Chondrocyte (in vitro differentiated cells): ENCODE results near the gene MYL7. TPM values are rescaled to one million over a fixed set of nuclear protein-coding genes. Genes with fewer than 3 reads are reported as not detected.
A peak's percentile ranks its signal among the peaks of the same experiment; 100 is the strongest.

Experiments
- DNase-seq: peaks from one replicate; pipeline ENCODE4 v3.0.0; 2021; ENCODE audit warnings: mixed read lengths, low spot score
- H3K27ac Mint-ChIP-seq: one replicate; pipeline ENCODE4 v1.8.0; 2021; ENCODE audit warnings: mild to moderate bottlenecking, moderate library complexity, mixed read lengths; ENCODE audit not compliant: unreplicated experiment
- H3K27me3 Mint-ChIP-seq: 2 replicates; pipeline ENCODE4 v1.8.0; 2021; ENCODE audit warnings: low read depth, mixed read lengths
- H3K36me3 Mint-ChIP-seq: 2 replicates; pipeline ENCODE4 v1.8.0; 2021; ENCODE audit warnings: low read depth, mixed read lengths
- H3K4me1 Mint-ChIP-seq: 2 replicates; pipeline ENCODE4 v1.8.0; 2021; ENCODE audit warnings: low read depth, mild to moderate bottlenecking, mixed read lengths
- H3K4me3 Mint-ChIP-seq: one replicate; pipeline ENCODE4 v1.8.0; 2021; ENCODE audit warnings: mild to moderate bottlenecking, moderate library complexity, mixed read lengths; ENCODE audit not compliant: unreplicated experiment
- H3K9me3 Mint-ChIP-seq: 2 replicates; pipeline ENCODE4 v1.8.0; 2021; ENCODE audit warnings: low read depth, mixed read lengths
- total RNA-seq: library from RNA; stranded (reverse); gene quantifications from 3 replicates; pipeline ENCODE4 v1.2.1, GENCODE V29; 2021
- TF ChIP-seq, protein P1 (sequence below): fragments of 200-600 bp; sonication (generic); IDR thresholded peaks from 2 replicates; pipeline ENCODE4 v1.5.0; 2021; ENCODE audit warnings: antibody characterized with exemption, mild to moderate bottlenecking, moderate library complexity

Gene MYL7
- total RNA-seq, 1 donor from 2014 or later = not detected

DNA sequence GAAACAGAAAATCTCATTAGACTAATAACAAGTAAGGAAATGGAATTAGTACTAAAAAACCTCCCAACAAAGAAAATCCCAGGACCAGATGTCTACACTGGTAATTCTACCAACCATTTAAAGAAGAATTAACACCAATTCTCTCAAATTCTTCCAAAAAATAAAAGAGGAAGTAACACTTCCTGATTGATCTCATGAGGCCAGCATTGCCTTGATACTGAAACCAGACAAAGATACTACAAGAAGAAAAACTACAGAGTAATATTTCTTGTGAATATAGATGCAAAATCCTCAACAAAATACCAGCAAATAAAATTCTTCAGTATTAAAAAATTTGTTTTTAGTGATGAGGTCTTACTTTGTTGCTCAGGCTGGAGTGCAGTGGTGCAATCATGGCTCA is 26.8 kb upstream of the MYL7 start:
- no peak overlapping the region for H3K27ac Mint-ChIP-seq
- H3K27me3 Mint-ChIP-seq = peaks cover 6% of the 10 kb centered on the region
- TF ChIP-seq, protein P1, sequence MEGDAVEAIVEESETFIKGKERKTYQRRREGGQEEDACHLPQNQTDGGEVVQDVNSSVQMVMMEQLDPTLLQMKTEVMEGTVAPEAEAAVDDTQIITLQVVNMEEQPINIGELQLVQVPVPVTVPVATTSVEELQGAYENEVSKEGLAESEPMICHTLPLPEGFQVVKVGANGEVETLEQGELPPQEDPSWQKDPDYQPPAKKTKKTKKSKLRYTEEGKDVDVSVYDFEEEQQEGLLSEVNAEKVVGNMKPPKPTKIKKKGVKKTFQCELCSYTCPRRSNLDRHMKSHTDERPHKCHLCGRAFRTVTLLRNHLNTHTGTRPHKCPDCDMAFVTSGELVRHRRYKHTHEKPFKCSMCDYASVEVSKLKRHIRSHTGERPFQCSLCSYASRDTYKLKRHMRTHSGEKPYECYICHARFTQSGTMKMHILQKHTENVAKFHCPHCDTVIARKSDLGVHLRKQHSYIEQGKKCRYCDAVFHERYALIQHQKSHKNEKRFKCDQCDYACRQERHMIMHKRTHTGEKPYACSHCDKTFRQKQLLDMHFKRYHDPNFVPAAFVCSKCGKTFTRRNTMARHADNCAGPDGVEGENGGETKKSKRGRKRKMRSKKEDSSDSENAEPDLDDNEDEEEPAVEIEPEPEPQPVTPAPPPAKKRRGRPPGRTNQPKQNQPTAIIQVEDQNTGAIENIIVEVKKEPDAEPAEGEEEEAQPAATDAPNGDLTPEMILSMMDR = no peak
- peaks cover 3% of the 10 kb centered on the region for H3K36me3 Mint-ChIP-seq
- peaks cover 19% of the 10 kb centered on the region for H3K4me1 Mint-ChIP-seq
- H3K9me3 Mint-ChIP-seq = peaks cover 5% of the 10 kb centered on the region
- no peak overlapping the region for H3K4me3 Mint-ChIP-seq
- DNase-seq = no peak

DNA sequence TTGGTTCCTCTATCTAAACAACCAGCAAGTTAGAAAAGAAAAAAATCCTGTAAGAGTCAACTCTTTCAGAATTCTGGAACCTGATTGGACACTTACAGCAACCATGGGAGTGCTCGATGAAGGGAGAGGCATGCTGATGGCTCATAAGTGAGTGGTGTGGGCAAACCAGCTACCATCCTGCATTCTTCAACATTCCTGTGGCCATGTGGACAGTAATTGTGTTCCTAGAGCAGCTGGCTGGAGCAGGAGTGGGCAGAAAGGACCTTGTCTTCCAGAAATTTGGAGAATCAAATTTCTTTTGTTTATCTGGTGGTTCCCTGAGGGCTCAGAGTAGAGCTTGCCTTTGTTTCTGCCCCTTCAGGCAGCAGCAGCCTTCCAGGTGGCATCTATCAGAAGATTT is 22.5 kb upstream of the MYL7 start:
- Mint-ChIP-seq H3K4me1 (peaks cover 27% of the 10 kb centered on the region), H3K36me3 (no peaks in the 10 kb centered on the region), H3K27me3 (peaks cover 6% of the 10 kb centered on the region), H3K9me3 (no peaks in the 10 kb centered on the region), H3K27ac (peak overlapping the region; percentile 75), H3K4me3 (no peak overlapping the region)
- DNase-seq = no peak
- TF ChIP-seq, protein P1 = no peak

DNA sequence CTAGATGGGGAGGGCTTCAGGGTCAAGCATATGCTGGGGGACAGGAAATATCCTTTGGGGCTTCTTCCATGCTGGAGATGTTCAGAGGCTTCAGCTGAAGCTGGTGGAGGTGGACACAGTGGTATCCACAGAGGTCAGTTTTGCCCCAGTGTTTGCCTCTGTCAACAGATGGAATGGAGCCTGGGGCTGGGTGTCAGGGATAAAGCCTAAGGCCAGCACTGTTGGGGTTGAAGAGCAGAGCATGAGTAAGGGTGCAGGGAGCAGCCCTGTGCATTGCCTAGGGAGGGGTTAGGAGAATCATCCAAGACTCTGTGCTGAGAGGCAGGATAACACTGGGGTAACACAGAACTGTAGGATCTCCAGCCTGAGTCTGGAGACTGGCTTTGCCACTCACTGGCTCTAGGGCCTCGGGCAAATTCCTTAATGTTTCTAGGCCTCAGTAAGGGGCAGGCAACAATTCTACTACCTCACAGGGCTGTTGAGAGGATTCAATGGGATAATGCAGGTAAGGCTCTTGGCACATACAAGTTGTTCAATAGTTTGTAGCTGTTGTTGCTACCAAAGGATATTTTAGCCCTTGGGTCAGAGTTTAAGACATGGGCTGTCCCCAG is 21.8 kb upstream of the MYL7 start:
- no peaks in the 10 kb centered on the region for H3K36me3 Mint-ChIP-seq
- H3K9me3 Mint-ChIP-seq = no peaks in the 10 kb centered on the region
- H3K4me1 Mint-ChIP-seq = peaks cover 27% of the 10 kb centered on the region
- TF ChIP-seq, protein P1 = no peak
- no peak for DNase-seq
- H3K4me3 Mint-ChIP-seq = no peak overlapping the region
- H3K27ac Mint-ChIP-seq = peak overlapping the region; percentile 85
- H3K27me3 Mint-ChIP-seq = peaks cover 6% of the 10 kb centered on the region

DNA sequence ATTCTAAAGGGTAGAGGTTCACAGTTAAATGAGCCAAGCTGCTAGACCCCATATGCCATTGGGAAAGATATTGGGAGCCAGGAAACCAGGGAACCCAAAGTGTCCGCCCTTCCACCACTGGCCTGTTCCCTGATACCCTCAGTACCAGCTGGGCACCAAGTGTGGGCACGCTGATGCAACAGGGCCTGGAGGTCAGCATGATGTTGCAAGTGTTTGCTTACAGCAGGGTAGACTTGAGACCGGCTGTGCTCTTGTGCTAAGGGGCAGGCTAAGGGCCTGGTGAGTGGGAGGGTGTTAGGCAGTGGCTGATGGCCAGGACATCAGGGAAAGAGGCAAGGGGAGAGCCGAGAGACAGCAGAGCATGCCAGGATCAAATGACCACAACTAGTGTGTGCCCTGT is 21.0 kb upstream of the MYL7 start:
- no peak overlapping the region for H3K27ac Mint-ChIP-seq
- peaks cover 1% of the 10 kb centered on the region for H3K27me3 Mint-ChIP-seq
- peaks cover 27% of the 10 kb centered on the region for H3K4me1 Mint-ChIP-seq
- H3K36me3 Mint-ChIP-seq = no peaks in the 10 kb centered on the region
- DNase-seq = no peak
- H3K9me3 Mint-ChIP-seq = no peaks in the 10 kb centered on the region
- TF ChIP-seq, protein P1 = no peak
- no peak overlapping the region for H3K4me3 Mint-ChIP-seq

DNA sequence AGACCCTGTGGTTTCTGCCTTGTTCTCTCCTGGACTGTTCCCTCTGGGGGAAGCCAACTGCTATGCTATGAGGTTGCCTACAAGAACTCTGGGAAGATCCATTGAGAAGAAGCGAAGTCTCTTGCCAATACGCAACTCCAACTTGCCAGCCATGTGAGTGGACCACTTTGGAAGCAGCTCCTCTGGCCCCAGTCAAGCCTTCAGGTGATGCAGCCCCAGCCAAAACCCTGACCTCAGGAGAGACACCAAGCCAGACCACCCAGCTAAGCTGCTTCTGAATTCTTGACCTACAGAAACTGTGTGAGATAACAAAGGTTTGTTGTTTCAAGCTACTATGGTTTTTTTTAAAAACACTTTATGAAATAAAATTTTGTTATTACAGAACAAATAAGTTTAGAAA is 20.2 kb upstream of the MYL7 start:
- Mint-ChIP-seq H3K36me3 (no peaks in the 10 kb centered on the region), H3K9me3 (no peaks in the 10 kb centered on the region), H3K4me1 (peaks cover 27% of the 10 kb centered on the region), H3K27me3 (no peaks in the 10 kb centered on the region), H3K27ac (no peak overlapping the region), H3K4me3 (no peak overlapping the region)
- TF ChIP-seq, protein P1 = no peak
- DNase-seq = no peak
